Right kidney (tissue), 1 donor: ENCODE results near the gene WWOX.

Experiments used
- DNase-seq: peaks from one replicate; pipeline ENCODE4 v3.0.0-alpha.2; 2016

WWOX gene

DNA sequence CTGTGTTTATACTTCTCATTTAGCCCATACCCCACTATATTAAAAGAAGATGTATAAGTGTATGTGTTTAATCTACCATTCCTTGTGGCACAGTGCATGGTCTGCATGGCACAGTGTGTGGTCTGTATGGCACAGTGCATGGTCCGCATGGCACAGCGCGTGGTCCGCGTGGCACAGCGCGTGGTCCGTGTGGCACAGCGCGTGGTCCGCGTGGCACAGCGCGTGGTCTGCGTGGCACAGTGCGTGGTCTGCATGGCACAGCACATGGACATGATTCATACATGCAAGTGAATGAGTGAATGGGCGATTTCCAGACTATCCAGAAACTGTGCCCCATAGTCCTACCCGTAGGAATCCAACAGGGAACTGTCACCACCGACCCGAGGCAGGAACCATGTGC, 868.5 kb downstream of the WWOX start:
- no peak for DNase-seq

DNA sequence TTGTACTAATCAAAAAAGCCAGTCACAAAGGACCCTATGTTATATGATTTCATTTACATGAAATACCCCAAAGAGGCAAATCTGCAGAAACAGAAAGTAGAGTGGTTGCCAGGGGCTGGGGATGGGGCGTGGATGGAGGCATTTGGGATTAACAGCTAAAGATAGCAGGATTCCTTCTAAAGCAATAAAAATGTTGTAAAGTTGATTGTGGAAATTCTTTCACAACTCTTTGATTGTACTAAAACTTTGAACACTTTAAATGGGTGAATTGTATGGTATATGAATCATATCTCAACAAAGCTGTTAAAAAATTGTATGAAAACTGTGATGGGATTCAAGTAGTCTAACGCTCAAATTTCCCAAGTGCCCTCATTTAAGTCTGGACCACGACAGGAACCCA, 870.3 kb downstream of the WWOX start:
- DNase-seq: no peak

DNA sequence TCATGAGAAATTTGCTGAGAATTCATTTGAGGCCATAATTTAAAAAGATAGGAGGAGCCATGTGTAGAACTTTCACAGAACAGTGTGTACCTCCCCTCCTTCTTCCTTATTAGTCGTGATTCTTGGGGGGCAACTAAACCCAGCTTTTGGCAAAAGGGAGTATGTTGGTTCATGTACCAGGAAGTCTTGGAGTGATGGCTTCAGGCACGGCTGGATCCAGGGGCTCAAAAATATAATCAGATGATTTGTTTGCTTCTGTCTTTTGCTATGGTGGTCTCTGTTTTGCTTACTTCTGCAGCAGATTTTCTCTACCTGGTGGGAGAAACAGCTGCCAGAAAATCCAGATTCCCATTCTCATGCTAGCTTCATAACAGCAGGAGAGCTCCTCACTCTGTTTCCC, 871.2 kb downstream of the WWOX start:
- DNase-seq: no peak

DNA sequence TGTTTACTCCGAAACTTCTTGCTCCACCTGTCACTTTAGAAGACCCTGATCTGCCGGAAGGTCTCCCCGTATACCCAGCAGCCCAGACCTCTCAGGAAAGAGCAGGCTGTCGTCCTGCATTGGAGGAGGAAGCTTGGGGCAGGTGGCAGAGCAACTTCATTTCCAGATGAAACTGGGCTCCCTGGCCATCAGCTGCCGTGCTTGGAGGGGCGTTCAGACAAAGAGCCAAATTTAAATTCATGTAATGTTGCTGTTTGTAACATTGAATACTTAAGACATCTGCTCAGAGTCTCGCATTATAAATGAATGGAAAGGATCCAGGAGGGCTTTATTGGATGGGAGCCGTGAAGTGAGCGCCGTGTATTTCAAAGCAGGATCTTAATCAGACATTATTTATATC, 872.6 kb downstream of the WWOX start:
- DNase-seq: no peak

DNA sequence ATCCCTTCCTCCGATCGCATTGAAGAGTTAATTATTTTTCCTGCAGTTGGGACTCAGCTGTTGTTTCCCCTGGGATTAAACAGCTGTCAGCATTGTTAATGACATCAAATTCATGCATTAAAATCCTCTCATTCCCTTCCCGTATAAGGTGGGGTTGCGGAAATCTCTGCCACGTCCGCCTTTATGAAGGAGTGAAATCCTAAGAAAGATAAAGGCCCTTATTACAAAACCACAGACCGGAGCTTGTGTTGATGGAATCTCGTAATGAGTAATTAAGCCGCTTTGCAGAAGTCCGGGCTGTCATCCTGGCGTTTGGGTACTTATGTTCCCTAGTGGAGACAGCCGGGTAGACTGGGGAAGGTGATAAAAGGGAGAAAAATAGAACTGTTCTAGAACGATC, 873.5 kb downstream of the WWOX start:
- DNase-seq: no peak

DNA sequence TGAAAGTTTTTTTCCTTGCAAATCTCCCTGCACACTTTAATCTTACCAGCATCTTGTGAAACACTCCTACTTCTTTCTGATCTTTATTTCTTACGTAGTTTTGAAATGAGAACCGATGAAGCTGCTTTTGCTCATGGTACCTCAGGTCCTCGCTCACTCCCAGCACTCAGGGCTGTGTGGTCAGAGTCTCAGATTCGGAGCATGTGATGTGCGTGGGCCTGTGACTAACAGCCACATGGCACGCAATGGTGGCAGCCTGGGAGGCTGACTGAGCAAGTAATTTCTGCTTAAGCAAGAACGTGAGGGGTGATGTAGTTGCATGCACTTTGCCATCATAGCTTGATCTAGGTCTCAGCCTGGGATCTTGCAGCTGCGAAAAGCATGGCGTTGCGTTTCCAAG, 876.8 kb downstream of the WWOX start:
- no peak for DNase-seq

DNA sequence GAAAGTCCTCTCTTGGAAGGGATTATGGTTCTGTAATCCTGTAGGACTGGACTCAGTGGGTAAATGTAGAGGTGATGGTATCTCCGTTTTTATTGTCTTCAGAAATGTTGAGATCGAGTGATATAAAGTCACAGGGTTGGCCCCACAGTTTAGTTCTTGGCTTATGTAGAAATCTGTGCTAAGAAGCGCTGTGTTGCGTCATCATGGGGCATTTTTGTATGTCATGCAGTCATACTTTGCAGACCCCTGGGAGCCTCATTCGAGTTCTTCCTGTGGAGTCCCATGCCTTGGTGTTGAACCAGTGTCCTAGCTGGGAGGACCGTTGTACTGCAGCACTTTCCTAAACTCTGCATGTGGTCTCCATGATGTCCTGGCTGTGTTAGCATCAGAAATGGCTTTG, 881.4 kb downstream of the WWOX start:
- no peak for DNase-seq

DNA sequence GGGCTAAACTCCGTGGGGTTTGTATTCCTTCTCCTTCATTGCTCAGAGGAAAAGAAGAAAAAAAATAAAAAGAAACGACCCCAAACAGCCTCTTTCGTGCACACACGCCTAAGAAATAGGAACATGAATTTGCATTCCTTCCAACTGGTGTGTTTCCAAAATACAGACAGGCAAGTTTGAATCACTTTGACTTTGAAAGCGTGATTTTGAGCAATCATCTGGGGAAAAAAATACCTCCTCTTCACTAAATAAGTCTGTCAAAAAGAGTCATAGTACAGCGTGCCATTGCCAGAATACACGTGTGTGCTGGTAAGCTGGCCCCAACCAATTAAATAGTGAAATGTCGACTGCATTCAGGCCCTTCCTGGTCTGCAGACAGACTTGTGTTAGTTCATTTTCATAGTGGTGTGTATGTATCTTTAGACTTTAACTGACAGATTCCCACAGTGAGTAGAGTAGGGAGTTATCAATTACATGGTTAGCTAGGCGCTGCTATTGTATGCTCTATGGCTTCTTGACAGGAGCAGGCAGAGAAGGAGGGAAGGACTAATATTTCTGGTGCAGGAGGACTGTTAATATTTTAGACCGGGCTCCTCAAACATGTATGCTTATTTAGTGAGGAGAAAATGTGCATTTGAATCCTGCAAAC, 882.8 kb downstream of the WWOX start:
- DNase-seq: no peak

DNA sequence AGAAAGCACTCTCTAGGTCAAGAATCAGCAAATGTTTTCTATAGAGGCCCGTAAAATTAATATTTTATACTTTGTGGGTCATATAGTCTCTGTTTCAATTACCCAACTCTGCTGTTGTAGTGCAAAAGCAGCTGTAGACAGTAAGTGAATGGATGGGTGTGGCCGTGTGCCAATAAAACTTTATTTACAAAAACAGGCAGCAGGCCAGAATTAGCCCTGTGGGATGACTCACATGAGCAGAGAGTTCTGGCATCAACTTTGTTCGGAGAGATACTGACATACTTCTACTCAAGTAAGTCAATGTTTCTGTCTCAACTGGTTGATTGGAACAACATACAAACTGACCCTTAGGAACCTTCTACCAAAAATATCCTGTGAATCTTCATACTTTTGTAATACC, 884.9 kb downstream of the WWOX start:
- DNase-seq: no peak

DNA sequence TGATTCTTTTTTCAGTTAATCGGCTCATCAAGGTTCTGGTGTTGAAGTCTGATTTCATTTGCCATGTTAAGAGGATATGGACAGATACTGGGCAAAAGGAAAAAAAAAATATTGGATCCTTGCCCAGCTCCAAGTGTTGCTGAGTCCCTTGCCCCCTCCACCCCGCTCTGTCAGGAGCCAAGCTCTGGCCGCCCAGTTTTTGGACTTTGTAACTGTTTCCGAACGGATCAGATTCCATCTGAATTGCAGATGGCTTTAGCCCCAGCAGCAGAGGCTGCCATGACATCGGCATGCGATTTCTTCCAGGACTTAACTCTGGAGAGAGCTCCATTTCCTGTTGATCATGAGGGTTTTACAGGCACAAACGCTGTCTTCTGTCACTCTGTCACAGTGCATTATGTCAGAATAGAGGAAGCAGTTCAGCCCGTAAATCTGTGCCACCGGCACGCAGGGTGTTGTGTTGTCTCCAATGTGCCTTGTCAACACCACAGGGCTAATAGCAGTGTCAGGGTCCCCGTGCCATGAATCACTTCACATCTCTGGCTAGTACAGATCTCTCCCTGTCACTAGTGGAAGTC, 885.5 kb downstream of the WWOX start:
- DNase-seq: peak; percentile 31

DNA sequence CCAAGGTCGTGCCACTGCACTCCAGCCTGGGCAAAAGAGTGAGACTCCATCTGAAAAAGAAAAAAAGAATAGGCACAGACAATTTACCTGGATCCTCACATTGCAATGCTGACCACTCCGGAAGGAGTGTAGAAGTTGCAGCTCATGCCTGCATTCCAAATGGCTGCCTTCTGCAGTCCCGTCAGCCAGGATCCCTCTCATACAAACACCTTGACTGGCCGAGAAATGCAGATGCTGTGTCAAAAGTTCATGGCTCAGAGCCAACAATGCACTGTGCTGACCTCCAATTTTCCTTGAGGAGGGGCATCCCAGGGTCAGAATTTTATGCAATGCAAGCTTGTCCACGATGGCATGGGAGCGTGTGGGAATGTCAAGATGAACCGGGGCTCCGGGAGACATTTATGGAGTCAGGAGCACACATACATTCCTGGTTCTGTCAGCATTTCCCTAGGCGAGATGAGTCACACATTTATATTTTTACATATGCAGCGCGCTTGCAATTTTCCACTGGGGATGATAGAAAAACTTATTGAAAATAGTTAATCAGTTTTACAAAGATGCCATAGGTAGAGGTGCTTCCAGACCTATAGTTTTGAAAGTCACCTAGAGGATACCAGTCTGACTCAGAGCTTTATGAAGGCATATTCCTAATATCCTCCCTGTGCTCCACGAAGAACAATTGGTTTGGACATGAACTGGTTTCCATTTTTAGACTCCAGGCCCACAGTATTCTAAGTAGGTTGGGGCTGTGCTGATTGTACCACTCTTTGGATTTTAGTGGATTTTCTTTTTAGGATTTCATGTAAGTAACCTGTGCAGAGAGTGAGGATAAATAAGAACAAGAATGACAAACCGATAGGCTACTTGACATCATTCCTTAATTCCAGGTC, 886.5 kb downstream of the WWOX start:
- no peak for DNase-seq

DNA sequence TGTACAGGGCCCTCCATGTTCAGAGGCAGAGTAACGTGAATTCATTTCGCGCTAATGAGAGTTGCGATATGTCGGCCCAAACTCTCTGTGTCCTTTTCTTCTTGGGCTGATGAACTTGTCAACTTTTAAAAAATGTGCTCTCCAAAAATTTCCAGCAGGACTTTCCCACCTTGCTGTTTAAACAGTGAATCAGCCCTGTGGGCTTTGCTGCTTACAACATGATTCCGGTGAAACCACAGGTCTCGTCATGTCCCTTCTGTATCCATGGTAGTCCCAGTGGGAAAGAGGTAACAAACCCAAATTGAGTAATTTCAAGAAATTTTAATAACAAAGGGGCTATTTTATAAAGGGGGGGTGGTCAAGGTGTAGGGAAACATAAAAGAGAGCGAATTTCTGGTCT, 888.2 kb downstream of the WWOX start:
- no peak for DNase-seq

DNA sequence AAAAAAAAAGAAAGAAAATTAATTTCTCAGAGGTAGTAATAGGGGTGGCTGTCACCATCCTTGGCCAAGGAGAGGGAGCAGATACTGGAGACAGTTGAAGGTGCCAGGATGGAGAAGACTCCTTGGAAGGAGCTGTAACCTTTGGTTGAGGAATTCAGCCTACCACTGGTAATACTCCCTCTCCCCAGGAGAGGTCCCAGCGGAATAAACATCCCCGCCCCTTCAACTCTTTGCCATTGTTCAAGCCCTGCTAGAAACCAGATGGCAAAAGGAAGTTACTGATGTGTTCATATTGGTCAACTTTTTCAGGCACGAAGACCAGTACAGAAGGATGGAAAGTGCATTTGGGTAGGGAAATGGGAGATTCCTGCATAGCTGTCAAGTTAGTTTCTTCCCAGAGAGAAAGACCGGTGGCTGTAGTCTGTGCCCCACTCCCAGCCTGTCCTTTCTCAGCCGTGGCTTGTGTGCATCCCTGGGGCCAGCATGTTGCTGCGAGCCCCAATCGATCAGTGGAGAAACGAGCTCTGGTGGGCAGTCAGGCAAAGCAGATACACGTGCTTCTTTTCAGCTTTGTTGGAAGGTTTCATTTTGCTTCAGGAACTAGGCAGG, 889.0 kb downstream of the WWOX start:
- no peak for DNase-seq

DNA sequence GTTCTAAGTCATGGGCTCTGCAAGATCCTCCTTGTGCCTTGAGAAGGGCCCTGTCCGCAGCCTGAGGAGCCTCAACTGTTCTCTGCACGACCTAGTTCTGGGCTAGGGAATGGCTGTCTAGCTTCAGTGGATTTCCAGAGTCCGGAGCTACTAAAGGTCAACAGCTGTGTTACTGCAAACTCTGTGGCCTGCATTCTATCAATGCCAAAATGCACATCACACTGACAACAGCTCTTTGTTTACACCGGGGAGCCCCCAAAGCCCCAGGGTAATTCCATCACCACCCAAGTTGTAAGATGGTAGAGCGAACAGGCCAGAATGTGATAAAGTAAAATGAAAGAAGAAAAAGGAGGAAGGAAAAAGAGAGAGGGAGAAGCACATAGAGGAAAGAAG, 890.9 kb downstream of the WWOX start:
- no peak for DNase-seq

DNA sequence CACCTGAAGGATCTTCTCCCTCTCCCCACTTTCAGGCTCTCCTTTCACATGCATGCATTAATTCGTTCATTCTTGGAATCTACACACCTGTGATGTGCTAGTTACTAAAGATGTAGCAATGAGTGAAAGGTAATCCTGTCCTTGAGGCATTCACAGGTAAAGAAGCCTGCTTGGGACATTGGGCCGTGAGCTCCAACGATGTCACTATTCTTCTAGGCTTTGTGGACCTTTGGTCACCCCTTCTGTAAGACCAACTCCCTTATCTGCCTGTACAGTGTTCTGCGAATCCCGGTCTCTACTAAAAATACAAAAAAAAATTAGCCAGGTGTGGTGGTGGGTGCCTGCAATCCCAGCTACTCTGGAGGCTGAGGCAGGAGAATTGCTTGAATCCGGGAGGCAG, 892.5 kb downstream of the WWOX start:
- no peak for DNase-seq

DNA sequence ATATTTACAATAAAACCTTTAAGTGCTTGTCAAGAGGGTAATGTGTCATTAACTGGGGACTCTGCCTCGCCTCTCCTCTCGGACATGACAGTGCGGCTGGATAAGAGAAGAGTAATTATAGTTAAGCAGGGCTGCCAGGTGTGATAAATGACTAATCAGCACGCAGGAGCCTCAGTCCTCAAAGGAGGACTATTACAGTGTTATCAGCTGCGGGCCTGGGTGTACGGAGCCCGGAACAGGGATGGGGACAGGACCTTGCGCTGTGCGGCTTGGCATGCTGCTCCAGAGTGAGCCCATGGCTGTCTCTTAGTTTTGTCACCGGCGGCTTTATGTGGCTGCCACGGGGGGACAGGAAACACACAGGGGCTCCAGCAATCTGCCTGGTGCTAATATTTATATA, 893.9 kb downstream of the WWOX start:
- no peak for DNase-seq

DNA sequence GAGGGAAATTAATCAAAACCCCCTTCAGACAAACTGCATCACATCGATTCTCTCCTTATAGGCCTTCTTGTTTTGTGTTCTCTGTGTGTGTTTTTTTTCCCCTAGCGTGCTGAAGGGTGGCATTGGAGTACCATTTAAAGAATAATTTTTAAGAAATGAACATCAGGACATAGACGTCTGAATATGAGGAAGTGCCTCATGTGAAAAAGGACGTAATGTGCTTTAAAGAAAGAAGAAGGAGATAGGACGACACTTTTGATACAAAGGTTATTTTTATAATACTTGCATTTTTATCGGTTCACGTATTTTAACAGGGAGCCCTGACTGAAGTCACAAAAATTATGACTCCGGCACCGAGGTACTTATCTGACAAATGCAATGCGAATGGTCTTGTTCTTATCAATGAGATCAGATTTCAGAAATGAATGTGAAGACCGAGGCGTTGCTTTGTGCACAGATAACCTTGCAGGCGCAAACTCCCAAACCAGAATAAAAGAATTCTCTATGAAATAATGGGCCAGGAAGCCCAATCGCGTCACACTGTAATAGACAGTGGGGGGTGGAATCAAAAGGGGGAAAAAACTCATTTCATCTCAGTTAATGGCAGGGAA, 894.8 kb downstream of the WWOX start:
- no peak for DNase-seq

DNA sequence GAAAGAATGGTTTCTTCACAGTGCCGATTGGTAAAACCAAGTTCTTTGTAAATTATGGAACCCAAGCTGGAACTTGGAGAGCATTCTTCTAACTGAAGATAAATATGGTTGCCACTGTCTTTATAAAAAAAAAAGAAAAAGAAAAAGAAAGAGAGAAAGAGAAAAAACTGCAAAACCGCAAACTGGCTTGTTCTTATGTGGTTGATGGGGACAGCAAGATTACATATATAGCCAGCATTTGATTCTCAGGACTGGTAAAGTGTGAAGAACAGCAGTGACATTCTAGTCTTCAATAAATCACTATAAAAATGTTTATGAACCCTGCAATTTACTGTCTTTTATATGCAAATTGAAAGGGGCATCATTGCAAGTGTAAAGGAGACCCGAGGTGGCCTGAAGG, 896.0 kb downstream of the WWOX start:
- DNase-seq: no peak

DNA sequence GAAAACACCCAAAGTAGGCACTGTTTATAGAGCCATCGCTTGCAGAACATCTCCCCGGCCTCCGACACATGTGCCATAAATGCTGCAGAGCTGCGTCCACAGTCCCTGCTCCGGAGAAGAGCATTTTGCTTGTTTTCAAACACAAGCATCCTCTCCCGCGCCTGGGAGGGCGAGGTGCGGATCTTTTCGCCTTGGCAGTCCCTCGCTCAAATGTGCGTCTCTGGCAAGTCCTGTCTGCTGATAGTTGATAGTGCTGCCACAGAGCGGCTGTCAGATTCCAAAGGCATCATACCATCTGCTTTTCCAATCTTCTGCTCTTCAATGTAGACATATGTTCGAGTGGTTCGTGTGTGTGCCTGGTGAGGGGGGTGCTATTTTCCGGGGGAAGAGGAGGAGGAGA, 897.3 kb downstream of the WWOX start:
- no peak for DNase-seq

DNA sequence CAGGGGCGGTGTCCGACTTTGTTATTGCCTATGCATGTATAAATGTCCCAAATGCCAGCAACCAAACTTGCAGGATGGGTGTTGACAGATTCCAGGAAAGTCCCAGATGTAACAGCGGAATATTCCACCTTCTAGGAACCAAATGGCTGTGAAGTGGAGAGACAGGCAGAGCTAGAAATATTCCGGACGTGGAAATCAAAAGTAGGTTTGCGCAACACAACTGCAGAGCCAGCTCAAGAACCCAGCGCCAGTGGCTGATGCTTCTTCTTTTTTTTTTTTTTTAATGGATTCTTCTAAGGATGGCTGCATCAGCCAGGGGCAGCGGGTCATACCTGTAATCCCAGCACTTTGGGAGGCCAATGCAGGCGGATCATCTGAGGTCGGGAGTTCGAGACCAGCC, 899.4 kb downstream of the WWOX start:
- DNase-seq: no peak

DNA sequence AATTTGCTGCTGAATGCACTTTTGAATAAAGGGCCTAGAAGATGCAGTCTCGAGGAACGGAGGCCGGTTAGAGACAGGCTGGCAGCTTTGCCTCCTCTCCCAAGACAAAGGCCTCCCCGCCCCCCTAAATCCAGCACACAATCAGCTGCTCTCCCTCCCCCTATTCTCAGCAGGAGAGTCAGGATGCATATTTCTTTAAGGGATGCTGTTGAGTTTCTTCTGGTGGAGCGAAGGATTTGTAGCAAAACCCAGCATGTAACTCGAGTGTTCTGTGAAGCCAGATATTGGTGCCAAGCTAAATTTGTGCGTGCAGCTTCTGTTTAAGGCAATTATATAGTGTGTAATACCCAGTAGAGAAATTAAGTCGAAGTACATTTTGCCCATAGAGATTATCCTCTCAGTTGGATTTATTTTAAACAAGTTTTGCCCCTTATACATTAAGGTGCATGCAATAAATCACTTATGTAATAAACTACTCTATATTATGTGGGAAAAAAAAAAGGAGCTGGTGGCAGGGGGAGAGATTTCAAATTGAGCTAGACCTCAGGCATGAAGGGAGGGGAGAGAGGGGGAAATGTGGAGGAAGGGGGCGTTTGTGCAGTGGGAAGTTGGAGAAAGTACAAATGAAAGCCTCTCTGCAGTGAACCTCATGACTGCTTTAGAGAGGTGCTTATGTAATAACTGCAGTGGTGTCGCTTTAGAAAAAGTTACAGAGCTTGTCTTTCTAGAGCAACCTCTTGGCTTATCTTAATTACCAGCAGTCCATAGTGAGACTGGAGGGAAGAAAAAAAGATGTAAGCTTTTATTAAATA, 901.9 kb downstream of the WWOX start:
- DNase-seq: no peak

DNA sequence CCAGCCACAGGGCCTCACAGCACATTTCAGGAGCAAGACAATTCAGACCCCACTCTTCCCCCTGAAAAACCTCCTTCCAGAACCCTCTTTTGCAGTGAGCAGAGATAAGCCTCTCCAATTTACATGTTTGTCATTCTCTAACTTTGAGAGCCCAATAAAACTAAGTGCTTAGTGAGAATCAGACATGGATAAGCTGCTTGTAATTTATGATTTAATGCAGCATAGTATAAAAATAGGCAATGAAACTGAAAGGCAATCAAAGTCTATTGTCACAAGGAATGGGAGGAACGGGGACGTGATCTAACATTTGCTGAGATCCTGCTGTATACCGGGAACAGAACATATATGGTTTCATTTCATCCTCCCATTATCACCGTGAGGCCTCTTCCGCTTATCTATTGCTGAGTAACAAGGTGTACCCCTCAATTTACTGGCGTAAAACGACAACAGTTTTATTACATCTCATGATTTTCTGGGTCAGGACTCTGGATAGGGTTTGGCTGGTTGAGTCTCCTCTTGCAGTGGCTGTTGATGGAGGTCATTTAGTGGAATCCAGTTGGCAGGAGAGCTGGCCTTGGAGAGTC, 903.7 kb downstream of the WWOX start:
- DNase-seq: no peak
